Inferior parietal cortex (tissue), 1 donor: ENCODE results near the gene ZBED4.

ENCODE experiments used
- DNase-seq: peaks from one replicate; pipeline ENCODE4 v3.0.0-alpha.2; 2016; ENCODE audit errors: extremely low spot score

Gene ZBED4

GRCh38 chr22:49877642-49878041 lies 24.0 kb downstream of the ZBED4 start:
- no peak for DNase-seq

- DNase-seq: no peak
Observed at GRCh38 chr22:49878206-49878605, 24.6 kb downstream of the ZBED4 start.

GRCh38 chr22:49879871-49880270 lies 26.2 kb downstream of the ZBED4 start:
- no peak for DNase-seq

- no peak for DNase-seq
Observed at GRCh38 chr22:49880281-49880680, 26.6 kb downstream of the ZBED4 start.

- no peak for DNase-seq
Observed at GRCh38 chr22:49881856-49882255, 28.2 kb downstream of the ZBED4 start.

- DNase-seq: no peak
Observed at GRCh38 chr22:49882519-49883293, 29.1 kb downstream of the ZBED4 start.

DNA sequence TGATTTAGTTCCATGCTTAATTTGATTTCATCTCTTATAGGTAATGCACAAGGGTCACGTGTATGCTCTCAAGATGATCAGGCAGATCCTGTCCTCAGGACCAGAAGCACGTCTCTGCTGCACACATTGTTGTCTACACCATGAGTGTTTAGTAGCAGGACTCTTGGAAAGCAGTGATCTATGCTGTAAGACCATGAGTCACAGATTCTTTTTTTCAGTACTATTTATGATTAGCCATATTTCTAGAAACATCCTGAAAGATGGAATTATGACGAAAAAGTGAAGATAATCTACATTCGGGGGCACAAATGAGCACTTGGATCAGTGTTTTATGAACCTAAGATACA lies 29.6 kb downstream of the ZBED4 start:
- DNase-seq: no peak

DNA sequence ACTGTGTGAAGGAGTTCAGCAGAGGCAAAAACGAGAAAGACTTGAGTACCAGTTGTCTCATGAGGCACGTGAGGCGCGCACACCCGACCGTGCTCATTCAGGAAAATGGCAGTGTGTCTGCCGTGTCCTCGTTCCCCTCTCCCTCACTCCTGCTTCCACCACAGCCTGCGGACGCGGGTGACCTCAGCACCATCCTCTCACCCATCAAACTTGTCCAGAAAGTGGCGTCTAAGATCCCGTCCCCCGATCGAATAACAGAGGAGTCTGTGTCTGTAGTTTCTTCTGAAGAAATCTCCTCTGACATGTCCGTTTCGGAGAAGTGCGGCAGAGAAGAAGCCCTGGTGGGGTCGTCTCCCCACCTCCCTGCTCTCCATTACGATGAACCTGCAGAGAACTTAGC lies 30.4 kb downstream of the ZBED4 start:
- DNase-seq: no peak

GRCh38 chr22:49884503-49885260 lies 31.0 kb downstream of the ZBED4 start:
- DNase-seq: no peak

DNA sequence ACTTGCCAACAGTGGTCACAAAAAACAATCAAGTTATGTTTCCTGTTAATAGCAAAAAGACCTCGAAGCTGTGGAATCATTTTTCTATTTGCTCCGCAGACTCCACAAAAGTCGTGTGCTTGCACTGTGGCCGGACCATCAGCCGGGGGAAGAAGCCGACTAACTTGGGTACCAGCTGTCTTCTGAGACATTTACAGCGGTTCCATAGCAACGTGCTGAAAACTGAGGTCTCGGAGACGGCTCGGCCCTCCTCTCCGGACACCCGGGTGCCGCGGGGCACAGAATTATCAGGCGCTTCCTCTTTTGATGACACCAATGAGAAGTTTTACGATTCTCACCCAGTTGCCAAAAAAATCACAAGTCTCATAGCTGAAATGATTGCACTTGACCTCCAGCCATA lies 31.6 kb downstream of the ZBED4 start:
- DNase-seq: no peak

DNA sequence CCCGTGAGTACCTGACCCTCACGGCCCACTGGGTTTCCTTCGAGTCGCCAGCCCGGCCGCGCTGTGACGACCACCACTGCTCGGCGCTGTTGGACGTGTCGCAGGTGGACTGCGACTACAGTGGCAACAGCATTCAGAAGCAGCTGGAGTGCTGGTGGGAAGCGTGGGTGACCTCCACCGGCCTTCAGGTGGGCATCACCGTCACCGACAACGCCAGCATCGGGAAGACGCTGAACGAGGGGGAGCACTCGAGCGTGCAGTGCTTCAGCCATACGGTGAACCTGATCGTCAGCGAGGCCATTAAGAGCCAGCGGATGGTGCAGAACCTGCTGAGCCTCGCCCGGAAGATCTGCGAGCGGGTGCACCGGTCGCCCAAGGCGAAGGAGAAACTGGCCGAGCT lies 32.2 kb downstream of the ZBED4 start:
- no peak for DNase-seq

- no peak for DNase-seq
Observed at GRCh38 chr22:49886346-49887063, 32.9 kb downstream of the ZBED4 start.

GRCh38 chr22:49887064-49887451 lies 33.4 kb downstream of the ZBED4 start:
- DNase-seq: no peak

GRCh38 chr22:49887702-49888101 lies 34.1 kb downstream of the ZBED4 start:
- no peak for DNase-seq

GRCh38 chr22:49889071-49889470 lies 35.4 kb downstream of the ZBED4 start:
- no peak for DNase-seq

- no peak for DNase-seq
Observed at GRCh38 chr22:49892226-49892899, 38.7 kb downstream of the ZBED4 start.

DNA sequence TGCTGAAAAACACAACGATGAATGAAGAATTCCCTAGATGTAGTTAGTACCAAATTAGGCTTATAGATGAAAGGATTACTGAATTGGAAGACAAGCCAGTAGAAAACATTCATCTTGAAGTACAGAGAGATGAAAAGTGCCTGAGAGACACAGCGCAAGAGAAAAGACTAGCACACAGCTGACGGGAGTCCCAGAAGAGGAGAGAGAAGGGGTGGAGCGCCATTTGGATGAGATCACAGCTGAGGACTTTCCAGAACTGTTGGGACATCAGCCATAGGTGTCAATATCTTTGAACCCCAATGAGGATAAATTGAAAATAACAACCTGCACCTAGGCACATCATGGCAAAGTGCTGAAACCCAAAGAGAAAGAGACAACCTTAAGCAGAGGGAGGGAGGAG lies 39.4 kb downstream of the ZBED4 start:
- DNase-seq: no peak

GRCh38 chr22:49894322-49895054 lies 40.8 kb downstream of the ZBED4 start:
- DNase-seq: no peak

GRCh38 chr22:49896201-49896600 lies 42.6 kb downstream of the ZBED4 start:
- no peak for DNase-seq

GRCh38 chr22:49897015-49897684 lies 43.5 kb downstream of the ZBED4 start:
- DNase-seq: no peak

DNA sequence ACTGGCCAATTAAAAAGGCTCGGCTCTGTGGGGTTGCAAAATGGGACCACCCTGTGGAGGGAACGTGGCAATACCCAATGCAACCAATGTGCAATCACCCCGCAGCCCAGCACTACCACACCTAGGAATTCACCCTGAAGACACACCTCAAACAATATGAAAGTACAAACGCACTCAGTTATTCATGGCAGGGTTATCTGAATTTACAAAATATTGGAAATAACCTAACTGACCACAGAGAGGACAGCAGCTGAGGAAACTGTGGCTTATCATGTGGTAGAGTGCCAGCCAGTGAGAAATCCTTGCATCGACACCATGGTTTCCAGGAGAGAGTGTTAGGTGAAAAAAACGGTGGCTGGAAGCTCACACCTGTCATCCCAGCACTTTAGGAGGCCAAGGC lies 45.9 kb downstream of the ZBED4 start:
- no peak for DNase-seq
